IMR-90 (cell line): Measurements from ENCODE around the gene GNG7. TPM values are rescaled to one million over a fixed set of nuclear protein-coding genes. Genes with fewer than 3 reads are reported as not detected.

ENCODE experiments used
- ATAC-seq: fragments of 200-7000 bp; cut with Tn5 transposase; 2 replicates; pipeline ENCODE4 v1.9.1; 2020; ENCODE audit warnings: low read depth, mild to moderate bottlenecking, moderate library complexity
- BruUV-seq: library from RNA; stranded (reverse); fragments of 400-500 nt; replicated peaks from 2 replicates; lab custom pipeline; 2021; lab: Mats Ljungman, UMichigan
- CTCF ChIA-PET: fragments of 300-600 bp; formaldehyde crosslinking; extraction: SDS; loops from one replicate; lab custom pipeline; 2021; ENCODE audit warnings: antibody characterized with exemption; lab: Yijun Ruan, JAX
- POLR2A ChIA-PET: fragments of 300-600 bp; sonication (Branson Sonifier 250); formaldehyde crosslinking; loops from one replicate; lab custom pipeline; 2022; ENCODE audit warnings: antibody characterized with exemption; ENCODE audit not compliant: unreplicated experiment; lab: Charles Lee
- DNase-seq: peaks from one replicate; pipeline ENCODE4 v3.0.0; 2013
- H2AFZ ChIP-seq: replicated peaks from 2 replicates; pipeline ENCODE3; 2013; ENCODE audit warnings: low read length, mild to moderate bottlenecking; ENCODE audit not compliant: poor library complexity
- H2AK5ac ChIP-seq: 2 replicates; pipeline ENCODE4 v1.6.1; 2013; ENCODE audit warnings: low read depth, low read length, inconsistent platforms
- H2AK9ac ChIP-seq: replicated peaks from 2 replicates; pipeline ENCODE3; 2013; ENCODE audit warnings: mild to moderate bottlenecking, low read depth, low read length, moderate library complexity; ENCODE audit not compliant: poor library complexity
- H2BK120ac ChIP-seq: 2 replicates; pipeline ENCODE4 v1.6.1; 2013; ENCODE audit warnings: low read depth, low read length, inconsistent platforms
- H2BK15ac ChIP-seq: 3 replicates; pipeline ENCODE4 v1.6.1; 2013; ENCODE audit warnings: low read depth, low read length, inconsistent platforms
- H2BK20ac ChIP-seq: 2 replicates; pipeline ENCODE4 v1.6.1; 2013; ENCODE audit warnings: low read depth, mild to moderate bottlenecking, inconsistent platforms, low read length, moderate library complexity
- H2BK5ac ChIP-seq: 2 replicates; pipeline ENCODE4 v1.6.1; 2013; ENCODE audit warnings: mild to moderate bottlenecking, low read depth, low read length, inconsistent platforms; ENCODE audit not compliant: poor library complexity, severe bottlenecking
- H3K14ac ChIP-seq: replicated peaks from 2 replicates; pipeline ENCODE4 v1.6.1; 2013; ENCODE audit warnings: low read depth, low read length, inconsistent platforms
- H3K18ac ChIP-seq: 2 replicates; pipeline ENCODE4 v1.6.1; 2013; ENCODE audit warnings: low read depth, low read length, control low read depth
- H3K23ac ChIP-seq: 2 replicates; pipeline ENCODE4 v1.6.1; 2013; ENCODE audit warnings: low read depth, low read length, inconsistent platforms
- H3K27ac ChIP-seq: 2 replicates; pipeline ENCODE4 v1.5.1; 2013; ENCODE audit warnings: mild to moderate bottlenecking, control low read depth, low read length; ENCODE audit not compliant: insufficient read depth
- H3K27me3 ChIP-seq: 2 replicates; pipeline ENCODE4 v1.6.1; 2013; ENCODE audit warnings: low read length; ENCODE audit not compliant: control insufficient read depth, insufficient read depth
- H3K36me3 ChIP-seq: 2 replicates; pipeline ENCODE4 v1.6.1; 2013; ENCODE audit warnings: low read length, mixed read lengths; ENCODE audit not compliant: control insufficient read depth, insufficient read depth
- H3K4ac ChIP-seq: 2 replicates; pipeline ENCODE4 v1.6.1; 2013; ENCODE audit warnings: low read depth, low read length, inconsistent platforms
- H3K4me1 ChIP-seq: 2 replicates; pipeline ENCODE4 v1.6.1; 2013; ENCODE audit warnings: low read length, mixed read lengths; ENCODE audit not compliant: control insufficient read depth, insufficient read depth
- H3K4me2 ChIP-seq: 2 replicates; pipeline ENCODE4 v1.6.1; 2013; ENCODE audit warnings: low read depth, mild to moderate bottlenecking, control low read depth, low read length, moderate library complexity
- H3K4me3 ChIP-seq: 2 replicates; pipeline ENCODE4 v1.5.1; 2013; ENCODE audit warnings: low read depth, mild to moderate bottlenecking, control low read depth, low read length, moderate library complexity; ENCODE audit not compliant: insufficient read depth
- H3K56ac ChIP-seq: 2 replicates; pipeline ENCODE4 v1.6.1; 2013; ENCODE audit warnings: low read length, inconsistent platforms; ENCODE audit not compliant: insufficient read depth; ENCODE audit errors: extremely low read depth
- H3K79me1 ChIP-seq, 2 experiments: 2 replicates each; pipeline ENCODE4 v1.6.1; 2013; ENCODE audit warnings: low read length in 2 of 2, inconsistent platforms in 1 of 2, low read depth in 1 of 2
- H3K9ac ChIP-seq: 2 replicates; pipeline ENCODE4 v1.6.1; 2013; ENCODE audit warnings: low read depth, low read length, control low read depth
- H3K9me1 ChIP-seq: 2 replicates; pipeline ENCODE4 v1.6.1; 2013; ENCODE audit warnings: low read length, inconsistent platforms; ENCODE audit not compliant: insufficient read depth
- H3K9me3 ChIP-seq: 2 replicates; pipeline ENCODE4 v1.6.1; 2013; ENCODE audit warnings: low read length; ENCODE audit not compliant: control insufficient read depth, insufficient read depth
- H4K20me1 ChIP-seq: 2 replicates; pipeline ENCODE4 v1.6.1; 2013; ENCODE audit warnings: low read length, inconsistent platforms; ENCODE audit not compliant: insufficient read depth
- H4K5ac ChIP-seq: 2 replicates; pipeline ENCODE4 v1.6.1; 2013; ENCODE audit warnings: mild to moderate bottlenecking, low read depth, low read length, control low read depth
- H4K8ac ChIP-seq, 2 experiments: 2 replicates each; pipeline ENCODE4 v1.6.1; 2013; ENCODE audit warnings: low read depth in 2 of 2, low read length in 2 of 2, control low read depth in 1 of 2, inconsistent platforms in 1 of 2
- H4K91ac ChIP-seq: 2 replicates; pipeline ENCODE4 v1.6.1; 2013; ENCODE audit warnings: low read depth, low read length, inconsistent platforms; ENCODE audit not compliant: insufficient read depth
- BHLHE40 ChIP-seq: fragments of 150-350 bp; IDR thresholded peaks from 2 replicates; pipeline ENCODE4 v1.6.1; 2016; ENCODE audit warnings: mild to moderate bottlenecking, low read depth, low read length
- CEBPB ChIP-seq: IDR thresholded peaks from 2 replicates; pipeline ENCODE4 v1.6.1; 2012; ENCODE audit warnings: low read depth, low read length, improper control_type of control experiment
- CHD1 ChIP-seq: IDR thresholded peaks from 2 replicates; pipeline ENCODE4 v1.6.1; 2012; ENCODE audit warnings: low read depth, low read length, improper control_type of control experiment
- CTCF ChIP-seq: conservative IDR thresholded peaks from 2 replicates; pipeline ENCODE4 v1.5.1; 2012; ENCODE audit warnings: mild to moderate bottlenecking, low read depth, low read length, improper control_type of control experiment
- ELK1 ChIP-seq: fragments of 150-350 bp; IDR thresholded peaks from 2 replicates; pipeline ENCODE4 v1.6.1; 2016; ENCODE audit warnings: low read depth, mild to moderate bottlenecking, low read length, moderate library complexity, borderline replicate concordance
- FOS ChIP-seq: fragments of 150-350 bp; IDR thresholded peaks from 2 replicates; pipeline ENCODE4 v1.6.1; 2016; ENCODE audit warnings: low read depth, low read length
- MAFK ChIP-seq: IDR thresholded peaks from 2 replicates; pipeline ENCODE4 v1.6.1; 2012; ENCODE audit warnings: low read depth, low read length, improper control_type of control experiment
- MAZ ChIP-seq: IDR thresholded peaks from 2 replicates; pipeline ENCODE4 v1.6.1; 2012; ENCODE audit warnings: low read depth, mild to moderate bottlenecking, low read length, improper control_type of control experiment, moderate library complexity, borderline replicate concordance
- MXI1 ChIP-seq: IDR thresholded peaks from 2 replicates; pipeline ENCODE4 v1.6.1; 2012; ENCODE audit warnings: low read depth, mild to moderate bottlenecking, low read length, moderate library complexity, borderline replicate concordance
- NFE2L2 ChIP-seq: fragments of 150-350 bp; IDR thresholded peaks from 2 replicates; pipeline ENCODE4 v1.6.1; 2016; ENCODE audit warnings: low read depth, mild to moderate bottlenecking, low read length
- POLR2A ChIP-seq: IDR thresholded peaks from 2 replicates; pipeline ENCODE4 v1.6.1; 2012; ENCODE audit warnings: mild to moderate bottlenecking, low read depth, low read length
- RAD21 ChIP-seq: IDR thresholded peaks from 2 replicates; pipeline ENCODE4 v1.6.1; 2012; ENCODE audit warnings: low read length, improper control_type of control experiment
- RCOR1 ChIP-seq: IDR thresholded peaks from 2 replicates; pipeline ENCODE4 v1.6.1; 2012; ENCODE audit warnings: mild to moderate bottlenecking, low read length, improper control_type of control experiment; ENCODE audit not compliant: insufficient replicate concordance
- RFX5 ChIP-seq: IDR thresholded peaks from 2 replicates; pipeline ENCODE4 v1.8.0; 2012; ENCODE audit warnings: low read depth, mild to moderate bottlenecking, low read length, moderate library complexity
- SMC3 ChIP-seq: fragments of 150-350 bp; IDR thresholded peaks from 2 replicates; pipeline ENCODE4 v1.6.1; 2016; ENCODE audit warnings: low read depth, mild to moderate bottlenecking, antibody characterized with exemption, low read length, moderate library complexity
- USF2 ChIP-seq: fragments of 150-350 bp; IDR thresholded peaks from 2 replicates; pipeline ENCODE4 v1.6.1; 2017; ENCODE audit warnings: mild to moderate bottlenecking, antibody characterized with exemption, low read length, low read depth
- WGBS, 2 experiments: methylation state at CpG; one replicate each; pipeline versions ENCODE4 v1.1.5 to v1.1.7; 2013; ENCODE audit warnings: missing lambda C conversion rate in 2 of 2; ENCODE audit not compliant: insufficient read length in 1 of 2; ENCODE audit errors: extremely low coverage in 2 of 2; 5-methylcytosine and 5-hydroxymethylcytosine counted together
- dilution Hi-C: fragments of 300-500 bp; cut with HindIII; formaldehyde crosslinking; loops from one replicate; pipeline ENCODE4 v1.14.3; 2018; ENCODE audit warnings: low sequenced_read_pairs; ENCODE audit not compliant: unreplicated experiment
- in situ Hi-C: fragments of 300-500 bp; cut with MboI; formaldehyde crosslinking; loops from 3 replicates; pipeline ENCODE4 v1.14.3; 2019; ENCODE audit warnings: low sequenced_read_pairs, inconsistent platforms, mixed read lengths
- intact Hi-C: fragments of 100-400 bp; cut with micrococcal nuclease; formaldehyde crosslinking; loops from 2 replicates; pipeline ENCODE4 v1.10.0; 2022
- polyA plus RNA-seq, 3 experiments: library from polyadenylated mRNA; depleted of rRNA; stranded (reverse); fragments of >200 nt; gene quantifications; 2 replicates each; pipeline ENCODE4 v1.2.3, GENCODE V29; 2012; ENCODE audit warnings: low replicate concordance in 1 of 3
- total RNA-seq: library from RNA; depleted of rRNA; stranded (reverse); fragments of >200 nt; gene quantifications from 2 replicates; pipeline ENCODE4 v1.2.3, GENCODE V29; 2012

The GNG7 gene
- total and polyA plus RNA-seq, 2 of the 4 experiments (the other 2 are of a cell fraction) = under 0.01 to 0.21 TPM

- dilution Hi-C loops (no loop called here), intact Hi-C loops (no loop called here), in situ Hi-C loops (no loop called here)
- H3K4ac ChIP-seq = no peak overlapping the region
- H2BK5ac ChIP-seq = no peak overlapping the region
- H3K27me3 ChIP-seq = peaks cover 7% of the 10 kb centered on the region
- TF ChIP-seq RAD21 (no peak), CHD1 (no peak), CEBPB (no peak), BHLHE40 (no peak), MXI1 (no peak), POLR2A (no peak), MAFK (no peak), SMC3 (no peak), USF2 (no peak), CTCF (no peak), MAZ (no peak), RCOR1 (no peak), ELK1 (no peak), FOS (no peak), RFX5 (no peak), NFE2L2 (no peak)
- no peak overlapping the region for H3K14ac ChIP-seq
- no peak overlapping the region for H2AK5ac ChIP-seq
- ATAC-seq = no peak
- no peak overlapping the region for H3K4me3 ChIP-seq
- H2AFZ ChIP-seq = no peak overlapping the region
- H3K9me1 ChIP-seq = no peaks in the 10 kb centered on the region
- H2BK15ac ChIP-seq = no peak overlapping the region
- no peak overlapping the region for H2BK20ac ChIP-seq
- no peak overlapping the region for H3K18ac ChIP-seq
- H4K5ac ChIP-seq = no peak overlapping the region
- H3K27ac ChIP-seq = no peak overlapping the region
- H3K79me1 ChIP-seq = no peaks in the 10 kb centered on the region
- WGBS, 2 experiments = 57% methylated on average over 12 of the region's 20 CpGs; no CpG with 5 or more reads in 1 of the 2 experiments
- CTCF ChIA-PET = no interaction called here
- no peak overlapping the region for H3K4me2 ChIP-seq
- H2AK9ac ChIP-seq = no peak overlapping the region
- no peak for DNase-seq
- no TSS peak for BruUV-seq
- POLR2A ChIA-PET = no interaction called here
- H2BK120ac ChIP-seq = no peak overlapping the region
- H4K20me1 ChIP-seq = no peaks in the 10 kb centered on the region
- no peak overlapping the region for H3K9ac ChIP-seq
- H3K56ac ChIP-seq = no peak overlapping the region
- no peak overlapping the region for H3K23ac ChIP-seq
- no peak overlapping the region for H4K8ac ChIP-seq
- H3K9me3 ChIP-seq = no peaks in the 10 kb centered on the region
- H3K36me3 ChIP-seq = no peaks in the 10 kb centered on the region
- no peak overlapping the region for H4K91ac ChIP-seq
- H3K4me1 ChIP-seq = no peaks in the 10 kb centered on the region
Measured at GRCh38 chr19:2683430-2684003, 19.0 kb downstream of the GNG7 start.
